Esophagus muscularis mucosa (tissue), 4 donors: ENCODE data around the gene TENM3.

Source experiments
- EP300 ChIP-seq: sonication (generic); formaldehyde crosslinking; IDR thresholded peaks from one replicate; pipeline ENCODE4 v1.6.1; 2017; ENCODE audit warnings: antibody characterized with exemption
- POLR2A ChIP-seq: fragments of 450-650 bp; IDR thresholded peaks from one replicate; pipeline ENCODE4 v1.6.1; 2017; ENCODE audit warnings: antibody characterized with exemption, moderate library complexity, mild to moderate bottlenecking, low read depth
- TF ChIP-seq, protein P1 (sequence below), 3 experiments: fragments of 200-600 bp in 2 of 3; fragments of 450-650 bp in 1 of 3; sonication (generic) in 2 of 3; IDR thresholded peaks; one replicate each; pipeline ENCODE4 v1.5.1; 2017 to 2019; ENCODE audit warnings: antibody characterized with exemption in 3 of 3, mild to moderate bottlenecking in 2 of 3, moderate library complexity in 1 of 3

DNA sequence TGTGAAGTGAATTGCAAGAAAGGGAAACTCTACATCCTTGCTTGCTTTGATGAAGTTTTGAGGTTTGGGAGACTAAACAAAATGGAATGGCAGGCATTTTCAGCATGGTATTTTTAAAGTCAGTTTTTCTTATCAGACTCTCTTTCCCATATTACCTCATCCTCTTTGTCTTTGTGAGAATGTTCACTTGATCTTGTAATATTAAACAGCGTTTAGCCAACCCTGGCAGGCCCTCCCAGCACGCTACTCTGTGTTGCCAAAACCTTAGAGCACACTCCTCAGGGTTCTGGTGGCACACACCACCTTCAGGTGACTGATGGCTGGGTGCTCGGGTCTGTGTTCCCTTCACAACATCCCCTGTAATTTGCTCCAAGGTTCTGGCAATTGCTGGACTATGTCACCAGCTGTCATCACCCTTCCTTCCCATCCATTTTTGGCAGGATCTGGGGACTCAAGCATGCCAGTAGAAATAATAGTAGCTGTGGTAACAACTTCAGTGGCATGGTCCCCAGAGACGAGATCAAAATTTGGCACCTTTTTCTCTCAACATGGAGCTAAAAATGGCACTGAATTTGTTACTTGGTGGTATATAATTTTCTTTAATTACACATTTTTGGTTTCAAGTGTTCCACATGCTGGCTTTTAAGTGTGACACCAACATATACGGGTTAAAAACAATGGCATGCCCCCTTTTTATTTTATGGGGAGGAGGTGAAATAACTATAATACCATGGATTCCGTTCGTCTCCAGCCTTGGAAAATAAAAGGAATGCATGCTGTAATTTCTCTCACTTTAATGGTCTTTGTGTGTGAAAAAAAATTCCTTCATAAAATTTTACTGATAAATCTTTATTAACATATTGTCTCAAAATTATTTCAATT is 400.8 kb downstream of the TENM3 start:
- TF ChIP-seq, protein P1, sequence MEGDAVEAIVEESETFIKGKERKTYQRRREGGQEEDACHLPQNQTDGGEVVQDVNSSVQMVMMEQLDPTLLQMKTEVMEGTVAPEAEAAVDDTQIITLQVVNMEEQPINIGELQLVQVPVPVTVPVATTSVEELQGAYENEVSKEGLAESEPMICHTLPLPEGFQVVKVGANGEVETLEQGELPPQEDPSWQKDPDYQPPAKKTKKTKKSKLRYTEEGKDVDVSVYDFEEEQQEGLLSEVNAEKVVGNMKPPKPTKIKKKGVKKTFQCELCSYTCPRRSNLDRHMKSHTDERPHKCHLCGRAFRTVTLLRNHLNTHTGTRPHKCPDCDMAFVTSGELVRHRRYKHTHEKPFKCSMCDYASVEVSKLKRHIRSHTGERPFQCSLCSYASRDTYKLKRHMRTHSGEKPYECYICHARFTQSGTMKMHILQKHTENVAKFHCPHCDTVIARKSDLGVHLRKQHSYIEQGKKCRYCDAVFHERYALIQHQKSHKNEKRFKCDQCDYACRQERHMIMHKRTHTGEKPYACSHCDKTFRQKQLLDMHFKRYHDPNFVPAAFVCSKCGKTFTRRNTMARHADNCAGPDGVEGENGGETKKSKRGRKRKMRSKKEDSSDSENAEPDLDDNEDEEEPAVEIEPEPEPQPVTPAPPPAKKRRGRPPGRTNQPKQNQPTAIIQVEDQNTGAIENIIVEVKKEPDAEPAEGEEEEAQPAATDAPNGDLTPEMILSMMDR (IDR thresholded peaks at IDR 0.05) = no peak
- no peak for TF ChIP-seq POLR2A
- TF ChIP-seq EP300 = no peak
